ENCODE results near the gene ABCA1.

ABCA1 gene

DNA sequence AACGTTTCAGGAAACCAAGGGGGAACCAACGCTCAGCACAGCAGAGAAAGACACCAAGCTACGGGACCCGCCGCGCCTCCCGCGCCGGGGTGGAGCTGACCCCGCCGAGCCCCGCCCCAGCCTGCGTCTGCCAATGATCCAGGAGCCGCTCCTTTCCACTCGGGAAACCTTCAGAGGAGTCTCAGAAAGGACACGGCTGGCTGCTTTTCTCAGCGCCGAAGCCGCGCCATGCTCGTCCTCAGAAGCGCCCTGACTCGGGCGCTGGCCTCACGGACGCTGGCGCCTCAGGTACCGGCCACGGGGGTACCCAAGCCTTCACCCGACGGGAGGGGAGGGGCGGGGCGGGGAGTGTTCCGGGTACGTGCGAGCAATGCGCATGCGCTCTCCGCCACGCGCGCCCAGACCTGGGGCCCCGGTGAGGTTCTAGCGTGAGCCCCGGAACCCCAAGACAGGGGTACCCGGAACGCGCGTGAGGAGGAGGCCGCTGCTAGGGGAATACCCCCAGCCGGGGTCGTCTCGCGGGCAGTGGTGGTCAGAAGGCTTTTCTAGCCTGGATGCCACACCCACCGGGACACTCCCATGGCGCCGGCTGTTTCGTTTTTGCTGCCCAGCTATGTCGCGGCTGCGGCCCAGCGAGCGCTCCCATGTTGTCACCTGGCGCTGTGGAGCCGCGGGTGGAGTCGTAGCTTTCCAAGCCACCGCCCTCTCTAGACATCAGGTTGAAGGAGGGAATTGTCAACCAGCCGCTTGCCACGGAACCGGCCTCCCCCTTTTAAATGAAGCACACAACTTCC, 180.2 kb downstream of the ABCA1 start, which contains the start of gene NIPSNAP3A:
TSS of gene NIPSNAP3A (plus strand) at position 119 of the 794 bp plus-strand sequence. CDS start at position 229, 110 bp downstream.
- peak; percentile 77 to 80 for DNase-seq

DNA sequence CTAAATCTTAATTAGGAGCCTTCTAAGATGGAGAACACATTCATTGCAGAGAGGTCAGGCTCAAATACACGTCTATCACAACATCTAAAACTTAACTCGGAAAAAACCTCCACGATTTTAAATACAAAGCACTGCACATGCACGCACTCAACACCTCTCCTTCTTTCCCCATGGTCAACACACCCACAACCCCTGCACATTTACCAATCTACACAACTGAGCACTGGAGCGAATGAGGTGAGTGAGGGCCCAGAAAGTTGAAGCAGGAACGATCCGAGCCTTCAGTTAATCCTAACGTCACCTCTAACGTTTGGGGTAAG, 180.8 kb downstream of the ABCA1 start:
- no peak for DNase-seq

DNA sequence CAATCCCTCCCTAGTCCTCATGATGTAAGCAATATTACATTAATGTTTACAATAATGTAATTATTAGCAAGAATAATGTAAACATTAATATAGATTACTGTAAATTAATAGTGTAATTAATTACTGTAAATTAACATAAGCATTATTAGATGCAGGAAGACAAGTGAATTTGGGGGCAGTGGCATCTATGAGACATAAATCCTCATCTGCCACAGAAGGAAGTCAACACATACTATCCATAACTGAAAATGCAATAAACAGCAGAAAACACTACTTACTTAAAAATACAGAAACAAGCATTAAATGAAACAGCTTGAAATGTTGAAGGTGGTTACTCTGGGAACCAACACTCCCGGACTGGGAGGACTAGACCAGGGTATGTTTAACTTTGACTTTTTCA, 181.2 kb downstream of the ABCA1 start:
- DNase-seq, result no peak

DNA sequence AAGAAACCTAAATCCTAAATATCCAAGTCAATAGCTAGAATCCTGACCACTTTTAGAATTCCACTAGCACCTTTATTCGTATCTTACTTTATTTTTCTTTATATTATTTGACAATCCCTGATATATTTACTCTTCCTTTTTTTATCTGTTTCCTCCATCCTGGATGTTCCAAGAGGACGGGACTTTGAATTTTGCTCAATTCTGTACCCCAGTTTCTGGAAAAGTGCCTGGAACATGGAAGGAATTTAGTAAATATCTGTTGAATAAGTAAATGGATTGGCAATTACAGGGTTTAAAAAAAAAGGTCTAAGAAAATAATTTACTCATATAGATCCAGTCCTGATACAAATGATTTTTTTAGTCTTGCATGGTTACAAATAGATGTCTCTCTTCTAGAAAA, 181.7 kb downstream of the ABCA1 start:
- no peak for DNase-seq

DNA sequence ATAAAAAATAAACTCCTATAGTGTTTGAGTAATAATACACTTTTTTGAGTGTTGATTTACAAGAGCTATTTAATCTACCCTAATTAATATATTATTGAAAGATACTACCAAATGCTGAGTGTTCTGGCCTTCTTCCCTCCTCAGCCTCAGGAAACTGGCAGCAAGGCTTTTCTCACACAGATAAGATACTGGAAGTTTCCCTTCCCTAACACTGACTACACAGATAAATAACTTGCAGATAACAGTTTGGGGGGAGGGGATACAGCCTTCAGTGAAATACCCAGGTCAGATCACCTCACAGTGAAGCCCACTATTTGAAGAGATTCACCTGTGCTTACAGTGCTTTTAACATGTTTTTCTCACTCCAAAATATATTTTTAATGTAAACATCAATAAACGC, 182.1 kb downstream of the ABCA1 start:
- no peak for DNase-seq

DNA sequence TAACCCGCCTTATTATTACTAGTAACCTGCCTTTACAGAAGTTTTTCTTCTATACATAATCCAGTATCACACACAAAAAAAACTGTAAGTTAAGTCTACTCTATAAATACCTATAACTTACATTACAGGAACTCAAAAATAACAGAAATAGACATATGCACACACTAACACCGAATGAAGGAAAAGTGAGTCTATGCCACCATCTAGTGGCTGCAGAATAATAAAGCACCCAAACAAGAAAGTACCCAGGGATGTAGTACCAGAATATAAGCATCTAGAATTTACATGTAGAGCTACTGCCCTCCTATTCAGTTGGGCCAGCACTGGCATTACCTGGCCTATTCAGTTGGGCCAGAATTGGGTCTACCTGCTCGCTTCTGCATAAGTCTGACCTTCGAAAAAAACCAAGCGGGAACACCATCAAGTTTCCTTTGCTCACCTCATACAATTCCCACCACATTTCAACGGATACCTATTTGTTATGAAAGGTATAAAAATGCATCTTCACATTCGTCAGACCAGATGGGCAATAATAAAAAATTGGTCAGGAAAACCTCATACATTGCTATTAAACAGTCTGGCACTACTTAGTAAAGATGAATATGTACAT, 184.5 kb downstream of the ABCA1 start:
- DNase-seq, result peak; percentile 73 to 75

DNA sequence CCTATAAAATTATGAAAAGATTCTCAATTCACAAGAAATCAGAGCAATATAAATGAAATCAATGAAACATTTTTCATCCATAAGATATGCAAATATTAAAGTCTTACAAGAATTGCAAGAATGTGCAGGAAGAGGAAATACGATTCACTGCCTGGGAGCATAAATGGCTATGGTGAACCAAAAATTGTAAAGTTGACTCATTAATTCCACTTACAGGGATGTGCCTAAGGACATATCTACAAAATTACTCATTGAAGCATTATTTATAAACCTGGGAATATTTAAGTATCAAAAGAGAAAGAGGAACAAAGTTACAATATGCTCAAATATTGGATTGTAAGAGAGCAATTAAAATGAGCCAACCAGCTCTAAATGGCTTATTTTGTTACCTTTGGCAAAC, 187.3 kb downstream of the ABCA1 start:
- no peak for DNase-seq

DNA sequence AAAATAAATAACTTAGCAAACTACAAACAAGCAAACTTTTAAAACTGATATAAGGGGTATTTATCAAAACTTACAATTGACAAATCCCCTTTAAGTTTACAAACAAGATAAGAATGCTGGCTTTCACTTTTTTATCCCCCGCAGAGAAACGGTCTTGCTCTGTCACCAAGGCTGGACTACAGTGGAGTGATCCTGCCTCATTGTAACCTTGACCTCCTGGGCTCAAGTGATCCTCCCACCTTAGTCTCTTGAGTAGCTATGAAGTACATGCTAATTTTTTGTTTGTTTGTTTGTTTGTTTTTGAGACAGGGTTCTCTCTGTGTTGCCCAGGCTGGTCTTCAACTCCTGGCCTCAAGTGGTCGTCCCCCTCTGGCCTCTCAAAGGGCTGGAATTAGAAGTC, 189.5 kb downstream of the ABCA1 start:
- DNase-seq, result no peak

All from AML-193 (cell line).